Uterus (tissue), 4 donors: ENCODE data around the gene EIF5A2. TPM values are rescaled to one million over a fixed set of nuclear protein-coding genes. Genes with fewer than 3 reads are reported as not detected.
"Not testable (repeated sequence)": the region's sequence is repeated elsewhere in the genome, so short reads cannot be mapped to it uniquely, and the experiment has no call there.

Experiments
- DNase-seq, 2 donors: peaks; one replicate each; pipeline ENCODE4 v3.0.0-alpha.2; 2019 to 2020
- H3K27ac ChIP-seq, 2 donors: fragments of 200-600 bp; sonication (generic); 1 replicate in 1 of 2; 2 replicates in 1 of 2; pipeline ENCODE4 v1.5.1; 2016 to 2018
- H3K27me3 ChIP-seq, 2 donors: fragments of 200-600 bp; sonication (generic); one replicate each; pipeline ENCODE4 v1.5.1; 2018 to 2019; ENCODE audit warnings: control low read depth in 1 of 2
- H3K36me3 ChIP-seq, 2 donors: fragments of 200-600 bp; sonication (generic); one replicate each; pipeline ENCODE4 v1.5.1; 2019; ENCODE audit warnings: control low read depth in 1 of 2
- H3K4me1 ChIP-seq, 2 donors: fragments of 200-600 bp; sonication (generic); one replicate each; pipeline ENCODE4 v1.5.1; 2018 to 2019; ENCODE audit warnings: control low read depth in 1 of 2
- H3K4me3 ChIP-seq, 2 donors: fragments of 200-600 bp; sonication (generic); 1 replicate in 1 of 2; 2 replicates in 1 of 2; pipeline ENCODE4 v1.5.1; 2018 to 2019; ENCODE audit warnings: mild to moderate bottlenecking in 1 of 2
- H3K9me3 ChIP-seq, 2 donors: fragments of 200-600 bp; sonication (generic); one replicate each; pipeline ENCODE4 v1.5.1; 2019; ENCODE audit warnings: control low read depth in 1 of 2
- POLR2A ChIP-seq, 2 donors: fragments of 450-650 bp; IDR thresholded peaks; one replicate each; pipeline ENCODE4 v1.6.1; 2016; ENCODE audit warnings: antibody characterized with exemption in 2 of 2, mild to moderate bottlenecking in 1 of 2, moderate library complexity in 1 of 2
- intact Hi-C: fragments of 100-400 bp; cut with DNase I; formaldehyde crosslinking; loops from one replicate; pipeline ENCODE4 v1.15.1; 2023; ENCODE audit warnings: low total_unique reads
- total RNA-seq, 4 donors: library from RNA; depleted of rRNA in 3 of 4; stranded (reverse); fragments of >200 nt in 3 of 4; gene quantifications; one replicate each; pipeline versions ENCODE4 v1.1.0 to v1.2.4, GENCODE V29; 2014 to 2023
- TF ChIP-seq, protein P1 (sequence below), 4 experiments: fragments of 200-600 bp in 2 of 4; fragments of 450-650 bp in 2 of 4; sonication (generic) in 2 of 4; IDR thresholded peaks; one replicate each; pipeline ENCODE4 v1.5.1; 2016 to 2019; ENCODE audit warnings: antibody characterized with exemption in 4 of 4, mild to moderate bottlenecking in 2 of 4, moderate library complexity in 1 of 4
- donor health status: DM: yes; HTN: yes; CAD: no.

Gene EIF5A2
- total RNA-seq, 4 donors from 2014 or later = 2.8 to 20.5 (median 7.0) TPM

DNA sequence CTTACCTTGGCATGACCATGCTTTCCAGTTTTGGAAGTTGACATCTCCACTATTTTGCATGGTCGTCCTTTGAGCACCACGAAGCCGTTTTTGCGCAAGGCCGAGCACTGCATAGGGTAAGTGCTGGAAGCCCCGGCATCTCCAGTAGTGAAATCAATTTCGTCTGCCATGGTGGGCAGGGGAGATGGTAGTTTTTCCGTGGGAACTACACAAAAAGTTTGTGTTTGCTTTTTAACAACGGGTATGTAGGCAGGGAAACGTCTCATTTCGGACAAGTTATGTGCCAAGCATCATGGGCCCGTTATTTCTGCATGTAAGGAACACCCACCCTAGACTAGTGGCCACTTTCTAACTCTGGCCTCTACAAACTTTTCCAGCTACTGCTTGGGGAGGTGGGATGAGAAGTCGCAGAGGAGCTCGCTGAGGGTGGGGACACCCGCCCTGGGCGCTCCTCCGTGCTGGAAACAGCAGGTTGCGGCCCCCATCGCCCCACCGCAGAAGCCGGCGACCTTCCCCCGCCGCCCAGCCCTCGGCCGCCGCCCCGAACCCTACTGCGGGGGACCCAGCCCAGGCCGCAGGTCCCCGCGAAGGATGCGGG, 701 bp downstream of the EIF5A2 start:
- no peaks in the 10 kb centered on the region for H3K36me3 ChIP-seq
- intact Hi-C loops = no loop called here
- DNase-seq = no peak
- TF ChIP-seq, protein P1, sequence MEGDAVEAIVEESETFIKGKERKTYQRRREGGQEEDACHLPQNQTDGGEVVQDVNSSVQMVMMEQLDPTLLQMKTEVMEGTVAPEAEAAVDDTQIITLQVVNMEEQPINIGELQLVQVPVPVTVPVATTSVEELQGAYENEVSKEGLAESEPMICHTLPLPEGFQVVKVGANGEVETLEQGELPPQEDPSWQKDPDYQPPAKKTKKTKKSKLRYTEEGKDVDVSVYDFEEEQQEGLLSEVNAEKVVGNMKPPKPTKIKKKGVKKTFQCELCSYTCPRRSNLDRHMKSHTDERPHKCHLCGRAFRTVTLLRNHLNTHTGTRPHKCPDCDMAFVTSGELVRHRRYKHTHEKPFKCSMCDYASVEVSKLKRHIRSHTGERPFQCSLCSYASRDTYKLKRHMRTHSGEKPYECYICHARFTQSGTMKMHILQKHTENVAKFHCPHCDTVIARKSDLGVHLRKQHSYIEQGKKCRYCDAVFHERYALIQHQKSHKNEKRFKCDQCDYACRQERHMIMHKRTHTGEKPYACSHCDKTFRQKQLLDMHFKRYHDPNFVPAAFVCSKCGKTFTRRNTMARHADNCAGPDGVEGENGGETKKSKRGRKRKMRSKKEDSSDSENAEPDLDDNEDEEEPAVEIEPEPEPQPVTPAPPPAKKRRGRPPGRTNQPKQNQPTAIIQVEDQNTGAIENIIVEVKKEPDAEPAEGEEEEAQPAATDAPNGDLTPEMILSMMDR (IDR thresholded peaks at IDR 0.05) = no peak
- TF ChIP-seq POLR2A (IDR thresholded peaks at IDR 0.05) = no peak
- H3K27ac ChIP-seq = peak overlapping the region; percentile 54 to 69
- H3K27me3 ChIP-seq = no peaks in the 10 kb centered on the region
- peaks cover 0 to 4% of the 10 kb centered on the region in 2 donors for H3K9me3 ChIP-seq
- peak overlapping the region; percentile 52 to 61 for H3K4me3 ChIP-seq
- H3K4me1 ChIP-seq = no peaks in the 10 kb centered on the region

DNA sequence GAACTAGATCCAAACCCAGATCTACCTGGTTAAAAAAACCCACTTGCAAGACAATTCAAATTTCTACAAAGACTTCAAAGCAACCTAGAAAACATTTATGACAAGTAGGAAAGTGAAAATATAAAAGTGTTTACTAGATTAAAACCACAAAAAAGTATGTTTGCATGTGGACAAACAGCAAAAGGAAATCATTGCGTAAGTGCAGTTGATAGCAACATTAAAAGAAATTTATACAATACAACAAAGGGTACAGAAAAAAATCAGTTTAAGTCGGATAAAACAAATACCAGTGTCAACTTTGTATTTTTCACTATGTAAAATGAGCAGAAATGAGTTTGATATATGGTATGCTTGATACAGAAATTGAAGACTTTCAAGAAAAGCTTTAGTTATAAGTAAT, 2.6 kb downstream of the EIF5A2 start:
- Histone ChIP-seq H3K27ac (no peak overlapping the region), H3K4me3 (no peak overlapping the region), H3K9me3 (peaks cover 0 to 4% of the 10 kb centered on the region in 2 donors), H3K36me3 (no peaks in the 10 kb centered on the region), H3K4me1 (no peaks in the 10 kb centered on the region), H3K27me3 (no peaks in the 10 kb centered on the region)
- no peak for DNase-seq
- TF ChIP-seq, protein P1 (IDR thresholded peaks at IDR 0.05) = no peak
- no peak for TF ChIP-seq POLR2A (IDR thresholded peaks at IDR 0.05)
- intact Hi-C loops = no loop called here

DNA sequence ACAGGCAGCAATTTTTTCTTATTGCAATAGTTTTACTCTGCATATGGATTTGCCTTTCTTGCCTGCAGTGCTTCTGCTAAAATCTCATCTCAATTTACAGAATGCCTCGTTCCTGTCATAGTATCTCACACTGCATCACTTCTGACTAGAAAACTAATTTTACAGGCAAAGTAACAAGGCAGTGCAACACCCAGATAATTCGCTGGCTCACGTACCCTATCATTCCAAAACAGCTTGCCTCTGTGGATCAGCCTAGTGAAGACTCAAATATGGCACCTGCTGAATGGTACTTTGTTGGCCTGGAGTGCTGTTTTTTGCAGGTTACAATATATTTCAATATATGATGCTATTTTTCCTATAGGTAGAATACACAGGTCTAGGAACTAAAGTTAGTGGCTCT, 5.3 kb downstream of the EIF5A2 start:
- no peaks in the 10 kb centered on the region for H3K9me3 ChIP-seq
- intact Hi-C loops = no loop called here
- no peak for DNase-seq
- no peaks in the 10 kb centered on the region for H3K4me1 ChIP-seq
- H3K27ac ChIP-seq = no peak overlapping the region
- H3K4me3 ChIP-seq = no peak overlapping the region
- H3K36me3 ChIP-seq = no peaks in the 10 kb centered on the region
- TF ChIP-seq, protein P1 (IDR thresholded peaks at IDR 0.05) = no peak
- no peak for TF ChIP-seq POLR2A (IDR thresholded peaks at IDR 0.05)
- H3K27me3 ChIP-seq = no peaks in the 10 kb centered on the region

DNA sequence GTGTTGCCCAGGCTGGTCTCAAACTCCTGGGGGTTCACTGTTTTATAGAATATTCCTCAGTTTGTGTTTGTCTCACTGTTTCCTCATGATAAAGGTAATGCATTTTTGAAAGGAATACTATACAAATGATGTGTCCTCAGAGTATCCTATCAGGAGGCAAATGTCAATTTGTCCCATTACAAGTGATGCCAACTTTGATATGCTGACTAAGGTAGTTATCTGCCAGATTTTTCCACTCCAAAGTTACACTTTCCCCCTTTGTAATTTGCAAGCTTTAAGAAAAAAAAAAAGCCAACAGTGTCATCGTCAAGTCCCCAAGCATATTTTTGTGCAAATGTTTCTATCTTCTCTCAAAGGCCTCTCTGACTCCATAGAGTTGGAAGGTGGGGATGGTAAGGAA, 9.0 kb downstream of the EIF5A2 start:
- Histone ChIP-seq H3K4me3 (no peak overlapping the region), H3K9me3 (no peaks in the 10 kb centered on the region), H3K27me3 (no peaks in the 10 kb centered on the region), H3K27ac (no peak overlapping the region), H3K36me3 (no peaks in the 10 kb centered on the region), H3K4me1 (no peaks in the 10 kb centered on the region)
- no peak for DNase-seq
- intact Hi-C loops = no loop called here
- no peak for TF ChIP-seq POLR2A (IDR thresholded peaks at IDR 0.05)
- TF ChIP-seq, protein P1 (IDR thresholded peaks at IDR 0.05) = no peak

DNA sequence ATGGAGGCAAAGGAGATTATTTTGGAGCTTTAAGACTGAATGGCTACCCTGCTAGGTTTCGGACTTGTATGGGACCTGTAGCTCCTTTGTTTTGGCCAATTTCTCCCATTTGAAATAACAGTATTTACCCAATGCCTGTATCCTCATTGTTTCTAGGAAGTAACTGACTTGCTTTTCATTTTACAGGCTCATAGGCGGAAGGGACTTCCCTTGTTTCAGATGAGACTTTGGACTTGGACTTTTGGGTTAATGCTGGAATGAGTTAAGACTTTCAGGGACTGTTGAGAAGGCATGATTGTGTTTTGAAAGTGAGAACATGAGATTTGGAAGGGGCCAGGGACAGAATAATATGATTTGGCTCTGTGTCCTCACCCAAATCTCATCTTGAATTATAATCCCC, 10.5 kb downstream of the EIF5A2 start:
- no peak for DNase-seq
- H3K4me3 ChIP-seq = no peak overlapping the region
- no peaks in the 10 kb centered on the region for H3K9me3 ChIP-seq
- no peaks in the 10 kb centered on the region for H3K27me3 ChIP-seq
- intact Hi-C loops = no loop called here
- no peak overlapping the region for H3K27ac ChIP-seq
- H3K4me1 ChIP-seq = no peaks in the 10 kb centered on the region
- no peaks in the 10 kb centered on the region for H3K36me3 ChIP-seq
- TF ChIP-seq, protein P1 (IDR thresholded peaks at IDR 0.05) = no peak
- TF ChIP-seq POLR2A (IDR thresholded peaks at IDR 0.05) = no peak

DNA sequence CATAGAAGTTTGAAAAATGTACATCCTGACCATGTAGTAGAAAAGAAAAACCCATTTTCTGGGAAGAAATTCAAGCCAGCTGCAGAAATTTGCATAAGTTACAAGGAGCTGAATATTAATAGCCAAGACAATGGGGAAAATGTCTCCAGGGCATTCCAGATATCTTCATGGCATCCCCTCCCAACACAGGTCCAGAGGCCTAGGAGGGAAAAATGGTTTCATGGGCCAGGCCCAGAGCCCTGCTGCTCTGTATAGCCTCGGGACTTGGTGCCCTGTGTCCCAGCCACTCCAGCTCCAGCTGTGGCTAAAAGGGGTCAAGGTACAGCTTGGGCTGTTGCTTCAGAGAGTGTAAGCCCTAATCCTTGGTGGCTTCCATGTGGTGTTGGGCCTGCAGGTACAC, 11.2 kb downstream of the EIF5A2 start:
- DNase-seq, intact Hi-C loops, H3K4me1 ChIP-seq, H3K4me3 ChIP-seq, H3K36me3 ChIP-seq, H3K9me3 ChIP-seq, H3K27ac ChIP-seq, H3K27me3 ChIP-seq: not testable (repeated sequence)
